ENCODE data around the gene BANF2. TPM values are rescaled to one million over a fixed set of nuclear protein-coding genes. Genes with fewer than 3 reads are reported as not detected.
A peak's percentile ranks its signal among the peaks of the same experiment; 100 is the strongest.

The BANF2 gene
- total RNA-seq, 1 donor from 2014 or later: not detected

DNA sequence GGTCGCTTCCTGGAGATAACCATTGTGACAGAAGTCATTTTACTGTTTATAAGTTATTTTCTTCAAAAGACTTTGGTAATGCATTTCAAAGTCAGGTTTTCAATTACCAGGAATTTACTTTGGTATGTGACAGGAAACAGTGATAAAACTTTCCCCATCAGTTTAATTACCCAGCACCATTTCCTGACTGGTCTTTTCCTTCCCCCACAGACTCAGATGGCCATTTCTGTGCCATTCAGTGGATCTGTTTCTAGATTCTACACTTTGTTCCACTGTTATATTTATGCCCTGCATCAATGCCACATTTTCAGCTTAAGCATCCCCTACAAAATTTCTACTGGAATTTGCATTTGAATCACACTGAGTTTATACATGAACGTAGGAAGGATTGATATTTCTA, 34.0 kb upstream of the BANF2 start:
- H3K9me3 Mint-ChIP-seq (ENCODE audit: low read depth): no peaks in the 10 kb centered on the region
- no peaks in the 10 kb centered on the region for H3K27me3 Mint-ChIP-seq (ENCODE audit: low read depth)
- TF ChIP-seq, protein P1, sequence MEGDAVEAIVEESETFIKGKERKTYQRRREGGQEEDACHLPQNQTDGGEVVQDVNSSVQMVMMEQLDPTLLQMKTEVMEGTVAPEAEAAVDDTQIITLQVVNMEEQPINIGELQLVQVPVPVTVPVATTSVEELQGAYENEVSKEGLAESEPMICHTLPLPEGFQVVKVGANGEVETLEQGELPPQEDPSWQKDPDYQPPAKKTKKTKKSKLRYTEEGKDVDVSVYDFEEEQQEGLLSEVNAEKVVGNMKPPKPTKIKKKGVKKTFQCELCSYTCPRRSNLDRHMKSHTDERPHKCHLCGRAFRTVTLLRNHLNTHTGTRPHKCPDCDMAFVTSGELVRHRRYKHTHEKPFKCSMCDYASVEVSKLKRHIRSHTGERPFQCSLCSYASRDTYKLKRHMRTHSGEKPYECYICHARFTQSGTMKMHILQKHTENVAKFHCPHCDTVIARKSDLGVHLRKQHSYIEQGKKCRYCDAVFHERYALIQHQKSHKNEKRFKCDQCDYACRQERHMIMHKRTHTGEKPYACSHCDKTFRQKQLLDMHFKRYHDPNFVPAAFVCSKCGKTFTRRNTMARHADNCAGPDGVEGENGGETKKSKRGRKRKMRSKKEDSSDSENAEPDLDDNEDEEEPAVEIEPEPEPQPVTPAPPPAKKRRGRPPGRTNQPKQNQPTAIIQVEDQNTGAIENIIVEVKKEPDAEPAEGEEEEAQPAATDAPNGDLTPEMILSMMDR (IDR thresholded peaks at IDR 0.05): no peak
- peaks cover 98% of the 10 kb centered on the region for H3K4me1 Mint-ChIP-seq (ENCODE audit: low read depth)
- no peak for DNase-seq (ENCODE audit: low spot score)
- H3K4me3 Mint-ChIP-seq (ENCODE audit: unreplicated experiment): no peak overlapping the region
- H3K27ac Mint-ChIP-seq (ENCODE audit: unreplicated experiment): peak overlapping the region; percentile 72
- H3K36me3 Mint-ChIP-seq (ENCODE audit: low read depth): peaks cover 12% of the 10 kb centered on the region

- peaks cover 11% of the 10 kb centered on the region for H3K36me3 Mint-ChIP-seq (ENCODE audit: low read depth)
- H3K4me1 Mint-ChIP-seq (ENCODE audit: low read depth): peaks cover 98% of the 10 kb centered on the region
- H3K4me3 Mint-ChIP-seq (ENCODE audit: unreplicated experiment): no peak overlapping the region
- no peaks in the 10 kb centered on the region for H3K27me3 Mint-ChIP-seq (ENCODE audit: low read depth)
- DNase-seq (ENCODE audit: low spot score): no peak
- H3K27ac Mint-ChIP-seq (ENCODE audit: unreplicated experiment): peak overlapping the region; percentile 72
- TF ChIP-seq, protein P1 (IDR thresholded peaks at IDR 0.05): no peak
- no peaks in the 10 kb centered on the region for H3K9me3 Mint-ChIP-seq (ENCODE audit: low read depth)
These were observed 33.3 kb upstream of the BANF2 start for GRCh38 chr20:17666481-17666880.

DNA sequence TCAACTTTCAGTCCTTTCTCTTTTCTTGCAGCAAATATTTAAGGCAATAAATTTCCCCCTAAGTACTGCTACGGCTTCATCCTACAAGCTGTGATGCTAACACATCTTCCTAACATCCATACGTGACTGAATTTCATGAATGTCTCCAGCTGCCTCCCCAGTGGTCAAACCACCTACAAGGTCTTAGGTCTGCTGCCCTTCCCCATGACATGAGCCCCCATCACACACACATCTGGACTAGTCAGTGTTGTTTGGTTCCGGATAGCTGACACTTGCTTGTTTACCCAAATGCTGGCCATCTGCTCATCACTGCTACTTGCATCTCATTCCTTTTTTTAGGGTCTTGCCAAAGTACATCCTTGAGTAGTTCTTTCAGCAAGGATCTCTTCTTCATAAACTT, 32.3 kb upstream of the BANF2 start:
- H3K4me3 Mint-ChIP-seq (ENCODE audit: unreplicated experiment): no peak overlapping the region
- DNase-seq (ENCODE audit: low spot score): no peak
- peaks cover 9% of the 10 kb centered on the region for H3K36me3 Mint-ChIP-seq (ENCODE audit: low read depth)
- no peaks in the 10 kb centered on the region for H3K9me3 Mint-ChIP-seq (ENCODE audit: low read depth)
- TF ChIP-seq, protein P1 (IDR thresholded peaks at IDR 0.05): no peak
- peaks cover 98% of the 10 kb centered on the region for H3K4me1 Mint-ChIP-seq (ENCODE audit: low read depth)
- H3K27me3 Mint-ChIP-seq (ENCODE audit: low read depth): no peaks in the 10 kb centered on the region
- peak overlapping the region; percentile 72 for H3K27ac Mint-ChIP-seq (ENCODE audit: unreplicated experiment)

GRCh38 chr20:17668432-17668831, 31.3 kb upstream of the BANF2 start:
- Mint-ChIP-seq H3K27me3 (ENCODE audit: low read depth) (no peaks in the 10 kb centered on the region), H3K27ac (ENCODE audit: unreplicated experiment) (peak overlapping the region; percentile 69), H3K9me3 (ENCODE audit: low read depth) (no peaks in the 10 kb centered on the region), H3K4me1 (ENCODE audit: low read depth) (peaks cover 98% of the 10 kb centered on the region), H3K36me3 (ENCODE audit: low read depth) (peaks cover 12% of the 10 kb centered on the region), H3K4me3 (ENCODE audit: unreplicated experiment) (no peak overlapping the region)
- TF ChIP-seq, protein P1 (IDR thresholded peaks at IDR 0.05): no peak
- no peak for DNase-seq (ENCODE audit: low spot score)

GRCh38 chr20:17669306-17669931, 30.3 kb upstream of the BANF2 start:
- Mint-ChIP-seq H3K4me1 (ENCODE audit: low read depth) (peaks cover 98% of the 10 kb centered on the region), H3K9me3 (ENCODE audit: low read depth) (no peaks in the 10 kb centered on the region), H3K27me3 (ENCODE audit: low read depth) (no peaks in the 10 kb centered on the region), H3K4me3 (ENCODE audit: unreplicated experiment) (no peak overlapping the region), H3K27ac (ENCODE audit: unreplicated experiment) (peak overlapping the region; percentile 69), H3K36me3 (ENCODE audit: low read depth) (peaks cover 15% of the 10 kb centered on the region)
- DNase-seq (ENCODE audit: low spot score): no peak
- TF ChIP-seq, protein P1 (IDR thresholded peaks at IDR 0.05): no peak
